IMR-90 (cell line): ENCODE measurements around the gene ANK3. TPM values are rescaled to one million over a fixed set of nuclear protein-coding genes. Genes with fewer than 3 reads are reported as not detected.

Experiments
- ATAC-seq: fragments of 200-7000 bp; cut with Tn5 transposase; 2 replicates; pipeline ENCODE4 v1.9.1; 2020; ENCODE audit warnings: low read depth, mild to moderate bottlenecking, moderate library complexity
- BruUV-seq: library from RNA; stranded (reverse); fragments of 400-500 nt; replicated peaks from 2 replicates; lab custom pipeline; 2021; lab: Mats Ljungman, UMichigan
- CTCF ChIA-PET: fragments of 300-600 bp; formaldehyde crosslinking; extraction: SDS; loops from one replicate; lab custom pipeline; 2021; ENCODE audit warnings: antibody characterized with exemption; lab: Yijun Ruan, JAX
- POLR2A ChIA-PET: fragments of 300-600 bp; sonication (Branson Sonifier 250); formaldehyde crosslinking; loops from one replicate; lab custom pipeline; 2022; ENCODE audit warnings: antibody characterized with exemption; ENCODE audit not compliant: unreplicated experiment; lab: Charles Lee
- DNase-seq: peaks from one replicate; pipeline ENCODE4 v3.0.0; 2013
- H2AFZ ChIP-seq: replicated peaks from 2 replicates; pipeline ENCODE3; 2013; ENCODE audit warnings: low read length, mild to moderate bottlenecking; ENCODE audit not compliant: poor library complexity
- H2AK5ac ChIP-seq: 2 replicates; pipeline ENCODE4 v1.6.1; 2013; ENCODE audit warnings: low read depth, low read length, inconsistent platforms
- H2AK9ac ChIP-seq: replicated peaks from 2 replicates; pipeline ENCODE3; 2013; ENCODE audit warnings: mild to moderate bottlenecking, low read depth, low read length, moderate library complexity; ENCODE audit not compliant: poor library complexity
- H2BK120ac ChIP-seq: 2 replicates; pipeline ENCODE4 v1.6.1; 2013; ENCODE audit warnings: low read depth, low read length, inconsistent platforms
- H2BK15ac ChIP-seq: 3 replicates; pipeline ENCODE4 v1.6.1; 2013; ENCODE audit warnings: low read depth, low read length, inconsistent platforms
- H2BK20ac ChIP-seq: 2 replicates; pipeline ENCODE4 v1.6.1; 2013; ENCODE audit warnings: low read depth, mild to moderate bottlenecking, inconsistent platforms, low read length, moderate library complexity
- H2BK5ac ChIP-seq: 2 replicates; pipeline ENCODE4 v1.6.1; 2013; ENCODE audit warnings: mild to moderate bottlenecking, low read depth, low read length, inconsistent platforms; ENCODE audit not compliant: poor library complexity, severe bottlenecking
- H3K14ac ChIP-seq: replicated peaks from 2 replicates; pipeline ENCODE4 v1.6.1; 2013; ENCODE audit warnings: low read depth, low read length, inconsistent platforms
- H3K18ac ChIP-seq: 2 replicates; pipeline ENCODE4 v1.6.1; 2013; ENCODE audit warnings: low read depth, low read length, control low read depth
- H3K23ac ChIP-seq: 2 replicates; pipeline ENCODE4 v1.6.1; 2013; ENCODE audit warnings: low read depth, low read length, inconsistent platforms
- H3K27ac ChIP-seq: 2 replicates; pipeline ENCODE4 v1.5.1; 2013; ENCODE audit warnings: mild to moderate bottlenecking, control low read depth, low read length; ENCODE audit not compliant: insufficient read depth
- H3K27me3 ChIP-seq: 2 replicates; pipeline ENCODE4 v1.6.1; 2013; ENCODE audit warnings: low read length; ENCODE audit not compliant: control insufficient read depth, insufficient read depth
- H3K36me3 ChIP-seq: 2 replicates; pipeline ENCODE4 v1.6.1; 2013; ENCODE audit warnings: low read length, mixed read lengths; ENCODE audit not compliant: control insufficient read depth, insufficient read depth
- H3K4ac ChIP-seq: 2 replicates; pipeline ENCODE4 v1.6.1; 2013; ENCODE audit warnings: low read depth, low read length, inconsistent platforms
- H3K4me1 ChIP-seq: 2 replicates; pipeline ENCODE4 v1.6.1; 2013; ENCODE audit warnings: low read length, mixed read lengths; ENCODE audit not compliant: control insufficient read depth, insufficient read depth
- H3K4me2 ChIP-seq: 2 replicates; pipeline ENCODE4 v1.6.1; 2013; ENCODE audit warnings: low read depth, mild to moderate bottlenecking, control low read depth, low read length, moderate library complexity
- H3K4me3 ChIP-seq: 2 replicates; pipeline ENCODE4 v1.5.1; 2013; ENCODE audit warnings: low read depth, mild to moderate bottlenecking, control low read depth, low read length, moderate library complexity; ENCODE audit not compliant: insufficient read depth
- H3K56ac ChIP-seq: 2 replicates; pipeline ENCODE4 v1.6.1; 2013; ENCODE audit warnings: low read length, inconsistent platforms; ENCODE audit not compliant: insufficient read depth; ENCODE audit errors: extremely low read depth
- H3K79me1 ChIP-seq, 2 experiments: 2 replicates each; pipeline ENCODE4 v1.6.1; 2013; ENCODE audit warnings: low read length in 2 of 2, inconsistent platforms in 1 of 2, low read depth in 1 of 2
- H3K9ac ChIP-seq: 2 replicates; pipeline ENCODE4 v1.6.1; 2013; ENCODE audit warnings: low read depth, low read length, control low read depth
- H3K9me1 ChIP-seq: 2 replicates; pipeline ENCODE4 v1.6.1; 2013; ENCODE audit warnings: low read length, inconsistent platforms; ENCODE audit not compliant: insufficient read depth
- H3K9me3 ChIP-seq: 2 replicates; pipeline ENCODE4 v1.6.1; 2013; ENCODE audit warnings: low read length; ENCODE audit not compliant: control insufficient read depth, insufficient read depth
- H4K20me1 ChIP-seq: 2 replicates; pipeline ENCODE4 v1.6.1; 2013; ENCODE audit warnings: low read length, inconsistent platforms; ENCODE audit not compliant: insufficient read depth
- H4K5ac ChIP-seq: 2 replicates; pipeline ENCODE4 v1.6.1; 2013; ENCODE audit warnings: mild to moderate bottlenecking, low read depth, low read length, control low read depth
- H4K8ac ChIP-seq, 2 experiments: 2 replicates each; pipeline ENCODE4 v1.6.1; 2013; ENCODE audit warnings: low read depth in 2 of 2, low read length in 2 of 2, control low read depth in 1 of 2, inconsistent platforms in 1 of 2
- H4K91ac ChIP-seq: 2 replicates; pipeline ENCODE4 v1.6.1; 2013; ENCODE audit warnings: low read depth, low read length, inconsistent platforms; ENCODE audit not compliant: insufficient read depth
- BHLHE40 ChIP-seq: fragments of 150-350 bp; IDR thresholded peaks from 2 replicates; pipeline ENCODE4 v1.6.1; 2016; ENCODE audit warnings: mild to moderate bottlenecking, low read depth, low read length
- FOS ChIP-seq: fragments of 150-350 bp; IDR thresholded peaks from 2 replicates; pipeline ENCODE4 v1.6.1; 2016; ENCODE audit warnings: low read depth, low read length
- MAFK ChIP-seq: IDR thresholded peaks from 2 replicates; pipeline ENCODE4 v1.6.1; 2012; ENCODE audit warnings: low read depth, low read length, improper control_type of control experiment
- MAZ ChIP-seq: IDR thresholded peaks from 2 replicates; pipeline ENCODE4 v1.6.1; 2012; ENCODE audit warnings: low read depth, mild to moderate bottlenecking, low read length, improper control_type of control experiment, moderate library complexity, borderline replicate concordance
- NFE2L2 ChIP-seq: fragments of 150-350 bp; IDR thresholded peaks from 2 replicates; pipeline ENCODE4 v1.6.1; 2016; ENCODE audit warnings: low read depth, mild to moderate bottlenecking, low read length
- POLR2A ChIP-seq: IDR thresholded peaks from 2 replicates; pipeline ENCODE4 v1.6.1; 2012; ENCODE audit warnings: mild to moderate bottlenecking, low read depth, low read length
- RFX5 ChIP-seq: IDR thresholded peaks from 2 replicates; pipeline ENCODE4 v1.8.0; 2012; ENCODE audit warnings: low read depth, mild to moderate bottlenecking, low read length, moderate library complexity
- SMC3 ChIP-seq: fragments of 150-350 bp; IDR thresholded peaks from 2 replicates; pipeline ENCODE4 v1.6.1; 2016; ENCODE audit warnings: low read depth, mild to moderate bottlenecking, antibody characterized with exemption, low read length, moderate library complexity
- WGBS, 2 experiments: methylation state at CpG; one replicate each; pipeline versions ENCODE4 v1.1.5 to v1.1.7; 2013; ENCODE audit warnings: missing lambda C conversion rate in 2 of 2; ENCODE audit not compliant: insufficient read length in 1 of 2; ENCODE audit errors: extremely low coverage in 2 of 2; 5-methylcytosine and 5-hydroxymethylcytosine counted together
- dilution Hi-C: fragments of 300-500 bp; cut with HindIII; formaldehyde crosslinking; loops from one replicate; pipeline ENCODE4 v1.14.3; 2018; ENCODE audit warnings: low sequenced_read_pairs; ENCODE audit not compliant: unreplicated experiment
- in situ Hi-C: fragments of 300-500 bp; cut with MboI; formaldehyde crosslinking; loops from 3 replicates; pipeline ENCODE4 v1.14.3; 2019; ENCODE audit warnings: low sequenced_read_pairs, inconsistent platforms, mixed read lengths
- intact Hi-C: fragments of 100-400 bp; cut with micrococcal nuclease; formaldehyde crosslinking; loops from 2 replicates; pipeline ENCODE4 v1.10.0; 2022
- polyA plus RNA-seq, 3 experiments: library from polyadenylated mRNA; depleted of rRNA; stranded (reverse); fragments of >200 nt; gene quantifications; 2 replicates each; pipeline ENCODE4 v1.2.3, GENCODE V29; 2012; ENCODE audit warnings: low replicate concordance in 1 of 3
- total RNA-seq: library from RNA; depleted of rRNA; stranded (reverse); fragments of >200 nt; gene quantifications from 2 replicates; pipeline ENCODE4 v1.2.3, GENCODE V29; 2012

Gene ANK3
- total and polyA plus RNA-seq, 2 of the 4 experiments (the other 2 are of a cell fraction) = 0.63 to 1.8 TPM

DNA sequence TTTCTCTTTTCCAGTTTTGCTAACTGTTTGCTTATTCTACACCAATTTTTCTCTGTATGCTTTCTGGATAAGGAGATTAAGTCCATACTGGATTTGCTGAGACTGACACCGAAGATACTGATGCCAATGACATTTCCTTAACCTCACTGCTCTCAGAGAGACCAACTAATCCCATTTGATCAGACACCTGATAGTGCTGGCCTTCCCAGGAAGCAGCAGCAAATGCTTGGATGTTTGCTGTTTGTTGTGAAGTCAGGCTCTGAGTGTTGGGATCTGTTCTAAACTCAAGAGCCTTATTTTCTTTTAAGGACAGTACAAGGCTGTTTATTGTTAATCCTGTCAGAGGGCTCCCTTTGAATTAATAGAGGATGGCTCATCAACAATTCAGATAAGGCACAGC, 143.3 kb downstream of the ANK3 start:
- no peaks in the 10 kb centered on the region for H4K20me1 ChIP-seq
- H3K27ac ChIP-seq = no peak overlapping the region
- no peaks in the 10 kb centered on the region for H3K4me1 ChIP-seq
- no peaks in the 10 kb centered on the region for H3K9me1 ChIP-seq
- peaks cover 2% of the 10 kb centered on the region; the same call in 1 of the 2 replicates for H3K27me3 ChIP-seq
- H2BK20ac ChIP-seq = no peak overlapping the region
- H3K79me1 ChIP-seq = no peaks in the 10 kb centered on the region
- H2BK15ac ChIP-seq = no peak overlapping the region
- BruUV-seq = no TSS peak
- H2BK120ac ChIP-seq = no peak overlapping the region
- H3K18ac ChIP-seq = no peak overlapping the region
- no peak overlapping the region for H3K4ac ChIP-seq
- no peak overlapping the region for H2AFZ ChIP-seq
- H3K9ac ChIP-seq = no peak overlapping the region
- no peak for DNase-seq
- ATAC-seq = no peak
- no peak overlapping the region for H4K8ac ChIP-seq
- H3K14ac ChIP-seq = no peak overlapping the region
- TF ChIP-seq RFX5 = no peak
- TF ChIP-seq NFE2L2 = no peak
- TF ChIP-seq POLR2A = no peak
- no peak for TF ChIP-seq MAZ
- TF ChIP-seq BHLHE40 = no peak
- no peak for TF ChIP-seq FOS
- no peak for TF ChIP-seq MAFK
- TF ChIP-seq SMC3 = no peak
- no peak overlapping the region for H3K4me2 ChIP-seq
- intact Hi-C loops = no loop called here
- ChIA-PET POLR2A (no interaction called here), CTCF (no interaction called here)
- no CpG with 5 or more reads among the region's 1 CpG for whole genome bisulfite sequencing, 2 experiments
- no peak overlapping the region for H2AK5ac ChIP-seq
- no peak overlapping the region for H3K23ac ChIP-seq
- dilution Hi-C loops = no loop called here
- no peak overlapping the region for H4K5ac ChIP-seq
- H2AK9ac ChIP-seq = no peak overlapping the region
- in situ Hi-C loops = no loop called here
- H3K36me3 ChIP-seq = no peaks in the 10 kb centered on the region
- no peaks in the 10 kb centered on the region for H3K9me3 ChIP-seq
- no peak overlapping the region for H3K56ac ChIP-seq
- H3K4me3 ChIP-seq = no peak overlapping the region
- H2BK5ac ChIP-seq = no peak overlapping the region
- H4K91ac ChIP-seq = no peak overlapping the region
